Stimulated activated CD4-positive, alpha-beta T cell treated with anti-CD3 and anti-CD28 coated beads, Interleukin-15, amount 100 ng/mL, for 1 hour (primary cell): Measurements from ENCODE around the gene OR9Q1.
"Not testable (repeated sequence)": the region's sequence is repeated elsewhere in the genome, so short reads cannot be mapped to it uniquely, and the experiment has no call there.

Source experiments
- DNase-seq, 2 donors: peaks; one replicate each; pipeline ENCODE4 v3.0.0-alpha.2; 2020; ENCODE audit warnings: low read depth in 1 of 2, low spot score in 1 of 2

The OR9Q1 gene, protein sequence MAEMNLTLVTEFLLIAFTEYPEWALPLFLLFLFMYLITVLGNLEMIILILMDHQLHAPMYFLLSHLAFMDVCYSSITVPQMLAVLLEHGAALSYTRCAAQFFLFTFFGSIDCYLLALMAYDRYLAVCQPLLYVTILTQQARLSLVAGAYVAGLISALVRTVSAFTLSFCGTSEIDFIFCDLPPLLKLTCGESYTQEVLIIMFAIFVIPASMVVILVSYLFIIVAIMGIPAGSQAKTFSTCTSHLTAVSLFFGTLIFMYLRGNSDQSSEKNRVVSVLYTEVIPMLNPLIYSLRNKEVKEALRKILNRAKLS

GRCh38 chr11:58023435-58023931 is at the start of gene OR9Q1:
Gene OR9Q1 (plus strand): TSS chr11:58023881. CDS start chr11:58179445, 155,564 bp downstream.
- DNase-seq, result no peak

DNA sequence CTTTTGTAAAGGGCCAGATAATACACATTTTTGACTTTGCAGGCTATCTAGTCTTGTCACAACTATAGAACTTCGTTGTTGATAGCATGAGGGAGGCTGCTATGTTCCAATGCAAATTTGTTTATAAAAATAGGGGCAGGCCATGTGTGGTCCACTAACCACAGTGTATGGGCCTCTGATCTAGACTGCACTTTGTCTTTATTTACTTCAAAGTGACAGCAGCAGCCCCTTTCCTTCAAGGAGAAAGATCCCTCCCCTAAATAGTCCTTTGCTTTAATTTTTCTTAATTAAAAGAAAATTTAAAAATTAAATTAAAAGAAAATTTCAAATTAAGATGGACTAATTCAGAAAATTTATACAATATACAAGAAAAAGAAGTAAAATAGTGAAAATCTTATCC is 49.5 kb upstream of the OR9Q1 start:
- DNase-seq, result no peak

DNA sequence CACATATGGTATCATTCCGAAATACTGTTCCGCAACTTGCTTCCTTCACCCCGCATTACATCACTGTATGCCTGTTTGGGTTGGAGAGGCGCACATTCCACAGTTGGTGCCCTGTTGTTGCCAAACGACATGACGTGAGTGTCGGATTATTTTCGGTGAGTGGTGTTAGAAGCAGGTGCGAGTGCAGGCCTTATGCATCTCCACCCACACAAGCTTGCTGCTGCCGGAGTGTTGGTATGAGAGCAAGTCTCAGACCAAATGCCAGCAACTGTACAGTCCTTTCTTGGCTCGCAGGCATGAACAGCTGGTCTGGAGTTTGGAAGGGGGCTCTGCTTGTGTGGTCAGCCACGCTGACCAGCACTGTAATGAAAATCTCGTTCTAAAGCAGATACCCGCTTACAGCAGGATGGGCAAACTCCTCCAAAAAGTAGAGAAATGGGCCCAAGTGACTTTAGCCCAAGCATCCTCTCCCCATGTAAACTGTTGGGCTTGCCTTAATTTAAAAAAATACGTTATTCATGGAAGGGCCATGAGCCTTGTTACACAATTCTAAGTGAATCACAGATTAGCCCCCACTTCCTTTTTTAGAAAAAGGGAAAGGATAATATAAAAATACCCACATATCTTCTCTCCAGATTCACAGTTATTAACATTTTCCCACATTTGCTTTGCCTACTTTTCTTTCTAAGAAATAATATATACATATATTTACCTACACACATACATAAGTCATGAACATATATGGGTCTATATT is 48.7 kb upstream of the OR9Q1 start:
- DNase-seq, result no peak

DNA sequence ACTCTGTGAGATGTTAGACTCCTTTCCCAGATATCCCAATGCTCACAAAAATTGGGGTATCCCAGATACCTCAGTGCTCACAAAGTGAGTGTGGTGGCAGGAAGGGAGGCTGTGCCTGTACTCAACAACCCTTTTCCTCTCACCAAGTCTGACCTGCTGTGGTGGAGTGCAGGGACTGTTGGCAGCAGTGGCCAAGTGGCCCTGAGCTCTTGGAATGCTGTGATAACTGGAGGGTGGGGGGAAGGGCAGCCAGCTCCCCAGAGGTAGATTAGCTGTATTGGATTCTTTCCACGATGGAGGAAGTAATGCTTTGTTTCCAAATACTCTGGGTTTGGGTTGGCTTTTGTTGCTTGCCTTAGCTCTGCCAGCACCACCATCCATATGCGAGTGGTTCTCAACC is 46.0 kb upstream of the OR9Q1 start:
- no peak for DNase-seq

- no peak for DNase-seq
Observed at GRCh38 chr11:57978686-57979531, 44.8 kb upstream of the OR9Q1 start.

DNA sequence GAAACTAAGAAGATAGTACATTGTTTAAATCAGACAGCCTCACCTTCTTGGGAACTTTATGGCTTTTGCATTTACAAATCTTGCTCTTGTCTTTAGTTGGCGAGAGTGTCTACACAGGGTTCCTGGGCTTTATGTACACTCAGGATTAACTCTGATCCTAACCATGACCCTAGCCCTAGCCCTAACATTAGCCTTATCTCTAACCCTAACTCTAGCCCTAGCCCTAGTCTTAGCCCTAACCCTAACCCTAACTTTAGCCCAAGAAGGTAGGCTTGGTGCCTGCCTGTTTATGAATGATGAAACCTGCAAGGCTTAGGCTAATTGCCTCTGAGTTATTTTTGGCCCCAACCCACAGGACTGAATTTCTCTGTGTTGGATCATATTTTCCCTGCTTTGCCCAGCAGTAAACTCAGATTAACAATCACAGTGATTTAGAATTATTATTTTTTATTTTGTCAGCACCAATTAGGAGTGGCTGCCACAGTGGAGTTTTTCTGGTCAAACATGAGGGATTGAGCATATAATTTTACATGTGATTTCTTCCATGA is 44.1 kb upstream of the OR9Q1 start:
- DNase-seq, result no peak

DNA sequence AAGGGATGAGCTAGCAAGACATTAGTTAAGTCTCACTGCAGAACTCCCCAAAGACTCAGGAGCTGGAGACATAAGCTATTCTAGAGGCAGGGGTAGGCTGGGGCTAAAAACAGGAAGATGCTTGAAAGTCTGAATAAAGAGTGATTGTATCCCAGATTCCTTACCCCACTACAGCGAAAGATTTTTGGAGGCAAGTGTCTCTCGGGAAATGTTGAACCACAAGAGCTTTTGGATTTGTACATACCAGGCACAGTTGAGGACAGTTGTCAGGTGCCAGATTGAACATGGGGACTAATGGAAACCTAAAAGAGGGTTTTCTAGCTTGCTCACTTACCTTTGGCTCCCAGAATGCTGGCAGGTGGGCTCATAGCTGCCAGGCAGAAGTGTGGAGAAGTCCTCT is 43.5 kb upstream of the OR9Q1 start:
- DNase-seq, result no peak

DNA sequence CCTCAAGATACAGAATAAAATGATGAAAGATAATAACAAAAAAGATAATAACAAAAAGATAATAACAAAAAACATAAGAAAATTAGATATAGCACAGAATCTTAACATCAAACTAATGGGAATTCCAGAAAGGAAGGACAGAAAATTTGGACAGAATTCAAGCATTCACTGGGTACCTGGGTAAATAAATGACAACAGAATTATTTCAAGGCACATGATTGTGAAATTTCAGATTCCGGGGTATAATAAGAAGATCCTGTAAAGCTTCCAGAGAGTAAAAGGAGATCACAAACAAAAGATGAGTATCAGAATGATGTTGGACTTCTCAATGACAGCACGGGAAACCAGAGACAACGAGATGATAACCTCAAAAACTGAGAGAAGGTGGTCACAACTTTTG is 42.1 kb upstream of the OR9Q1 start:
- DNase-seq, result no peak

DNA sequence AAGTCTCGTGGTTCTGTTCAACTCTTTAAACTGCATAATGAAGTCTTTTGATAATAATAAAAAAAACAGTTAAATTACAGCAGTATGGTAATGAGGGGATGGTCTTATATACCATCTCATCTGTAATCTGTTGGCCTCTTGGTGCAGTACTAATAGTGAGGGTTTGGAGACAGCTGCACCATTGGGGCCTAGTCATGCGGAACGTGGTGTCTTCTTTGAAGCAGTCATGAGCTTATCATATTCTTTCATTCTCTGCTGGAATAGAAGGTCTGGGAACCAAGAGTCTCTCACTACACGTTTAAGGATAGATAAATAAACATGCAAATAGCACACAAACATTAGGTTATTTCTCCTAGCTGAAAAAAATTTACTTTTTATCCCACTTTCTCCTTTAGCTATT is 40.9 kb upstream of the OR9Q1 start:
- DNase-seq, result no peak

- DNase-seq, result no peak
Observed at GRCh38 chr11:57983191-57983590, 40.5 kb upstream of the OR9Q1 start.

DNA sequence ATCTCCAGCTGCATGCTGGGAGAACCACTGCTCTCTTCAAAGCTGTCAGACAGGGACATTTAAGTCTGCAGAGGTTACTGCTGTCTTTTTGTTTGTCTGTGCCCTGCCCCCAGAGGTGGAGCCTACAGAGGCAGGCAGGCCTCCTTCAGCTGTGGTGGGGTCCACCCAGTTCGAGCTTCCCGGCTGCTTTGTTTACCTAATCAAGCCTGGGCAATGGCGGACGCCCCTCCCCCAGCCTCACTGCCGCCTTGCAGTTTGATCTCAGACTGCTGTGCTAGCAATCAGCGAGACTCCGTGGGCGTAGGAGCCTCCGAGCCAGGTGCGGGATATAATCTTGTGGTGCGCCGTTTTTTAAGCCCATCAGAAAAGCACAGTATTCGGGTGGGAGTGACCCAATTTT is 24.2 kb upstream of the OR9Q1 start:
- DNase-seq, result not testable (repeated sequence)

GRCh38 chr11:58000021-58000420 is 23.7 kb upstream of the OR9Q1 start:
- not testable (repeated sequence) for DNase-seq

DNA sequence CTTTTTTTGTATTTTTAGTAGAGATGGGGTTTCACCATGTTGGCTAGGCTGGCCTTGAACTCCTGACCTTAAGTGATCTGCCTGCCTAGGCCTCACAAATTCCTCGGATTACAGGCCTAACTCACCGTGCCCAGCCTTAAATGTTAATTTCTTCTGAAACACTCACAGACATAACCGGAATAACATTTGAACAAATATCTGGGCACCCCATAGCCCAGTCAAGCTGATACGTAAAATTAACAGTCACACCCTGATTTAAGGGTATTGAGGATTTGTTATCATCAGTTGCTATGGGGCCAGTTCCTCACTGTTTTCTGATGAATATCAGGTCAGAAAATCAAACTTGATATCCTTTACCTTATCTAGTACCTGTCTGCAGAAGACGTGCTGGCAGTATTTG is 23.0 kb upstream of the OR9Q1 start:
- no peak for DNase-seq

GRCh38 chr11:58003036-58003435 is 20.6 kb upstream of the OR9Q1 start:
- no peak for DNase-seq

GRCh38 chr11:58003591-58003990 is 20.1 kb upstream of the OR9Q1 start:
- DNase-seq, result no peak

DNA sequence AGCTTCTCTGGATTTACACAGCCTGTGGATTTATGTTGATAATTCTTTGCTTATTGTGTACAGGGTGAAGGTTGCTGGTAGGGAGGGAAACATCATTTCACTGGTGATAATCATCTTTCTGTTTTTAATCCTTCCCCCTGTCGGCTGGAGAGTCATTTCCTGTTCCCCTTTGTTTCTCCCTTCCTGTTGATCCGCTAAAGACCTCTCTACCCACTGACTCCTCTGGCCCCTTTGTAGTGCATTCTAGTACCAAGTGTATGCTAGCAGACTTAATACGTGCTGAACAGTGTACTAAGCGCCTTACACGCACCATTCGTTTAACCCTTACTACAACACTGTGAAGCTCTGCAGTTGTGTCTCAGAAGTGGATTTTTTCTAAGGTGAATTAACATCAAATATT is 19.0 kb upstream of the OR9Q1 start:
- no peak for DNase-seq

GRCh38 chr11:58006940-58007339 is 16.7 kb upstream of the OR9Q1 start:
- DNase-seq, result no peak

- DNase-seq, result no peak
Observed at GRCh38 chr11:58011771-58012170, 11.9 kb upstream of the OR9Q1 start.

DNA sequence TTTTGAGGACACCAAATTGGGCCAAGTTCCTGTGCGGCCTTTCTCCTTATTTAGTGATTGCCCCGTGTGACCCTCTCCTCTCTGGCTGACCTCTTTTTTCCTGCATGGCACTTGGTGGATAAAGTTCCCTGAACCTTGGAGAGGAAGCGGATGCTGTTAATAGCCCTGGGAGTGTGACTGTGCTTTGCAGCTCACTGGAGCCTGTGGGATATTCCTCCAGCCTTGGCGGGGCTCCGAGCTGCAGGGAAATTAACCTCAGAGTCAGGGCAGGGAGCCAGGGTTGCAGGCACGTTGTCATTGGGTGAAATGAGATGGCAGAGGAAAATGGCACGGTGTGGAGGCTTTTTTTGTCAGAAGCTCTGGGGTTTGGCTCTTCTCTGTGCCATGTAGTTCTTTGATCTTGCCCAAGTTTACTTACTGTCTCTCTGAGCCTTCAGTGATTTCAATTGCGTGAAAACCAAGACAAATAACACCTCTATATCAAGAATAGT is 965 bp downstream of the OR9Q1 start:
- DNase-seq, result no peak

DNA sequence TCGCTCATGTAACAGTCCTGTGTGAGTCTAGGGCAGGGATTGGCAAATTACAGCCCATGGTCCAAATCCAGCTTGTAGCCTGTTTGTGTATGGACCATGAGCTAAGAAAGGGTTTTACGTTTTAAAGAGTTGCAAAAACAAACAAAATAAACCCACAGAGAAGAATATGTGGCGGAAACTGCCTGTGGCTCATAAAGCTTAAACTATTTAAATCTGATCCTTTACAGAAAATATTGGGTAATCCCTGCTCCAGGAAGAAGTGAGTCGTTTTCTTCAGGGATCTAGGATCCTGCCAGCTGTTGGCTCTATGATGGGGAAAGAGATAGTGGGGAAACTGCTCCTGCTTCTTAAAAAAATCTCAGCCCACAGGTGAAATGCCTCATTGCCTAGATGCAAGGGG is 3.7 kb downstream of the OR9Q1 start:
- no peak for DNase-seq
